Cardiac fibroblast (primary cell): ENCODE results near the gene CH25H.
A peak's percentile ranks its signal among the peaks of the same experiment; 100 is the strongest.
"Not testable (repeated sequence)": the region's sequence is repeated elsewhere in the genome, so short reads cannot be mapped to it uniquely, and the experiment has no call there.

Source experiments
- DNase-seq, 2 donors: peaks; one replicate each; pipeline versions ENCODE4 v3.0.0 to v3.0.0-alpha.2; 2010; ENCODE audit warnings: low read depth in 2 of 2
- H3K4me3 ChIP-seq, 2 donors: replicated peaks in 1 of 2; 1 replicate in 1 of 2; 2 replicates in 1 of 2; pipeline ENCODE4 v1.5.1; 2011; ENCODE audit warnings: low read depth in 2 of 2, low read length in 2 of 2, mild to moderate bottlenecking in 2 of 2, moderate library complexity in 1 of 2
- CTCF ChIP-seq: IDR thresholded peaks from one replicate; pipeline ENCODE4 v1.5.1; 2011; ENCODE audit warnings: low read depth, mild to moderate bottlenecking, low read length, inconsistent platforms

The CH25H gene

GRCh38 chr10:89207181-89207800 lies at the start of gene CH25H:
TSS of gene CH25H (minus strand) at chr10:89207317. CDS start at chr10:89207292, 25 bp downstream.
- DNase-seq, result peak; percentile 69 to 84
- no peak for TF ChIP-seq CTCF
- H3K4me3 ChIP-seq, result peak within 1 kb of the TSS; percentile 47 to 60

- no peak for DNase-seq
- no peak for TF ChIP-seq CTCF
- no peak overlapping the region for H3K4me3 ChIP-seq
These were observed 49.2 kb upstream of the CH25H start for GRCh38 chr10:89256340-89256739.

- H3K4me3 ChIP-seq, result no peak overlapping the region
- TF ChIP-seq CTCF, result no peak
- DNase-seq, result no peak
These were observed 48.7 kb upstream of the CH25H start for GRCh38 chr10:89255793-89256192.

GRCh38 chr10:89255091-89255579 lies 48.0 kb upstream of the CH25H start:
- DNase-seq, H3K4me3 ChIP-seq: not testable (repeated sequence)

GRCh38 chr10:89252225-89252585 lies 45.1 kb upstream of the CH25H start:
- DNase-seq, result no peak
- no peak for TF ChIP-seq CTCF
- H3K4me3 ChIP-seq, result no peak overlapping the region

- DNase-seq, result peak; percentile 98 to 99
- peak within 1 kb of the TSS; percentile 86 to 93 for H3K4me3 ChIP-seq
- no peak for TF ChIP-seq CTCF
These were observed 44.5 kb upstream of the CH25H start, which contains the start of gene LIPA for GRCh38 chr10:89251409-89252224. TSS of gene LIPA (minus strand) at chr10:89251775. CDS start at chr10:89247648, 4,127 bp downstream.

- no peak for DNase-seq
- no peak for TF ChIP-seq CTCF
- H3K4me3 ChIP-seq, result peak overlapping the region; percentile 86 to 93
These were observed 43.8 kb upstream of the CH25H start for GRCh38 chr10:89250865-89251408.
